Ishikawa (cell line): ENCODE data around the gene GALNT9.

ENCODE experiments used
- CREB1 ChIP-seq: IDR thresholded peaks from 2 replicates; pipeline ENCODE4 v1.6.1; 2012; ENCODE audit warnings: low read depth
- EP300 ChIP-seq: IDR thresholded peaks from 2 replicates; pipeline ENCODE4 v1.6.1; 2012; ENCODE audit warnings: borderline replicate concordance
- FOXM1 ChIP-seq: IDR thresholded peaks from 2 replicates; pipeline ENCODE4 v1.6.1; 2012; ENCODE audit warnings: low read depth, borderline replicate concordance
- NFIC ChIP-seq: IDR thresholded peaks from 2 replicates; pipeline ENCODE4 v1.6.1; 2012
- RAD21 ChIP-seq: IDR thresholded peaks from 2 replicates; pipeline ENCODE4 v1.6.1; 2012; ENCODE audit warnings: low read depth
- TEAD4 ChIP-seq: IDR thresholded peaks from 2 replicates; pipeline ENCODE4 v1.6.1; 2012
- USF1 ChIP-seq: IDR thresholded peaks from 2 replicates; pipeline ENCODE4 v1.6.1; 2012
- YY1 ChIP-seq: IDR thresholded peaks from 2 replicates; pipeline ENCODE4 v1.6.1; 2012; ENCODE audit warnings: low read depth
- ZBTB7A ChIP-seq: IDR thresholded peaks from 2 replicates; pipeline ENCODE4 v1.6.1; 2012; ENCODE audit warnings: low read depth

- TF ChIP-seq RAD21 (no peak), USF1 (no peak), FOXM1 (no peak), YY1 (no peak), EP300 (no peak), ZBTB7A (no peak), TEAD4 (no peak), CREB1 (no peak), NFIC (no peak)
These were observed 47.1 kb upstream of the GALNT9 start for GRCh38 chr12:132376464-132376830.
